ENCODE measurements around the gene NFKB2. TPM values are rescaled to one million over a fixed set of nuclear protein-coding genes. Genes with fewer than 3 reads are reported as not detected.

NFKB2 gene
- total and polyA plus RNA-seq, 2 of the 8 experiments (the other 6 are each of a cell fraction or from before 2014, with no cell fraction given) = 20.4 to 31.4 TPM

DNA sequence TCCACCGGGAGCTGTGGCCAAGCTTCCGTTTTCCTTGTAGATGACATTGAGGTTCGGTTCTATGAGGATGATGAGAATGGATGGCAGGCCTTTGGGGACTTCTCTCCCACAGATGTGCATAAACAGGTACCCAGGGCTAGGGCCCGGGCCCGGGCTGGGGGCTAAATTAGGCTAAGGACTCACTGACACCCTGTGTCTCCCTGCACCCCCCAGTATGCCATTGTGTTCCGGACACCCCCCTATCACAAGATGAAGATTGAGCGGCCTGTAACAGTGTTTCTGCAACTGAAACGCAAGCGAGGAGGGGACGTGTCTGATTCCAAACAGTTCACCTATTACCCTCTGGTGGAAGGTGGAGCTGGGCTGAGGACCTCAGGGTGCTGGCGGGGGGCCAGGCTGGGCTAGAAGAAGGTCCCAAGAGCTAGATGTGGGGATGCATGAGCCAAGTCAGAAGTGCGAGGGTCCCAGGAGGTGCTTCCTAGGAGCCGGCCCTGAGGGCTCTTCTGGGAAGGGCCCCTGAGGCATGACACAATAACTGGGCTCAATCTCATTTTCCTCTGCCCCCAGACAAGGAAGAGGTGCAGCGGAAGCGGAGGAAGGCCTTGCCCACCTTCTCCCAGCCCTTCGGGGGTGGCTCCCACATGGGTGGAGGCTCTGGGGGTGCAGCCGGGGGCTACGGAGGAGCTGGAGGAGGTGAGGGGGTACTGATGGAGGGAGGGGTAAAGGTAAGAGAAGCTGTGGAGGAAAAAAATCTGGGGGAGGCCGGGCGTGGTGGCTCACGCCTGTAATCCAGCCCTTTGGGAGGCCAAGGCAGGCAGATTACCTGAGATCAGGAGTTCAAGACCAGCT, 2.9 kb downstream of the NFKB2 start:
- H2BK20ac ChIP-seq (ENCODE audit: low read length) = no peak overlapping the region
- H2AFZ ChIP-seq (ENCODE audit: low read length) = no peak overlapping the region
- H4K20me1 ChIP-seq (replicated peaks in 1 of 2; ENCODE audit: control insufficient read depth in 1 of 2, insufficient read depth in 2 of 2, low read length in 2 of 2) = peaks cover 6 to 10% of the 10 kb centered on the region in 2 experiments
- 93% methylated on average over 19 of the region's 21 CpGs; no CpG with 5 or more reads in 1 of the 2 experiments for WGBS, 2 experiments (ENCODE audit: extremely low coverage in 1 of 2, insufficient coverage in 1 of 2, insufficient read length in 1 of 2, insufficient replicate concordance in 2 of 2, low coverage in 1 of 2, low lambda C conversion rate in 2 of 2, missing lambda C conversion rate in 1 of 2)
- CTCF ChIA-PET (ENCODE audit: partially characterized antibody) = interaction anchor here (0.6 to 16.4 kb wide), 35 partner anchors 6 to 1658 kb away, joined by 3 to 357 read pairs (median 4); partner anchors contain the start of genes C10orf95, CUEDC2, ELOVL3 and FBXL15
- no peak overlapping the region for H3K18ac ChIP-seq (ENCODE audit: extremely low read depth, low read length)
- no peak for TF ChIP-seq RFX5 (IDR thresholded peaks at IDR 0.05; ENCODE audit: borderline replicate concordance, low read depth, low read length)
- TF ChIP-seq SIRT6 (IDR thresholded peaks at IDR 0.05; ENCODE audit: low read length) = no peak
- TF ChIP-seq SP1 (IDR thresholded peaks at IDR 0.05; ENCODE audit: low read depth, low read length) = no peak
- TF ChIP-seq SAP30 (IDR thresholded peaks at IDR 0.05; ENCODE audit: insufficient read depth, insufficient replicate concordance, low read length) = no peak
- no peak for TF ChIP-seq BRCA1 (IDR thresholded peaks at IDR 0.05; ENCODE audit: low read depth, low read length)
- H2BK5ac ChIP-seq (ENCODE audit: low read depth, low read length) = no peak overlapping the region
- no peak overlapping the region for H3K56ac ChIP-seq (replicated peaks; ENCODE audit: insufficient read length, low read depth, low read length)
- H3K4me2 ChIP-seq (ENCODE audit: insufficient read depth in 1 of 2, low read depth in 2 of 2, low read length in 2 of 2) = 0 out of 4 replicates have a peak overlapping the region, but pooled peaks of 1 of the 2 experiments have one; percentile 12
- H2AK5ac ChIP-seq (ENCODE audit: low read depth, low read length) = no peak overlapping the region
- POLR2A ChIA-PET (ENCODE audit: partially characterized antibody) = interaction anchor here (0.7 to 6.1 kb wide), 9 partner anchors 9 to 266 kb away, joined by 3 to 38 read pairs (median 6); partner anchors contain the start of gene FBXL15
- no peak for DNase-seq (ENCODE audit: low read depth in 1 of 2, low spot score in 2 of 2)
- no peak overlapping the region for H4K8ac ChIP-seq (ENCODE audit: extremely low read depth, insufficient read depth, low read length)
- H3K4me1 ChIP-seq (replicated peaks in 1 of 4; ENCODE audit: control insufficient read depth in 3 of 4, insufficient read depth in 4 of 4, low read length in 3 of 4) = peaks cover 0 to 21% (median 14%) of the 10 kb centered on the region in 4 experiments; a peak in 6 of 7 replicates
- no peak overlapping the region for H3K23ac ChIP-seq (ENCODE audit: insufficient read length)
- peaks cover 13% of the 10 kb centered on the region for H3K23me2 ChIP-seq (ENCODE audit: low read depth, low read length)
- no peak overlapping the region for H4K5ac ChIP-seq (ENCODE audit: insufficient read length, low read depth, low read length)
- H4K91ac ChIP-seq (replicated peaks; ENCODE audit: insufficient read length, low read length) = no peak overlapping the region
- no peak overlapping the region for H3K14ac ChIP-seq (ENCODE audit: insufficient read length)
- H3K27me3 ChIP-seq (replicated peaks in 1 of 4; ENCODE audit: control insufficient read depth in 3 of 4, extremely low read depth in 1 of 4, insufficient read depth in 3 of 4, low read length in 3 of 4) = peaks cover 0 to 15% (median 11%) of the 10 kb centered on the region in 4 experiments; a peak in 6 of 7 replicates
- peaks cover 2 to 13% (median 8%) of the 10 kb centered on the region in 4 experiments; a peak in 6 of 8 replicates for H3K36me3 ChIP-seq (ENCODE audit: control insufficient read depth in 2 of 4, insufficient read depth in 4 of 4, low read length in 3 of 4)
- H2BK120ac ChIP-seq (replicated peaks; ENCODE audit: low read depth, low read length) = no peak overlapping the region
- no peaks in the 10 kb centered on the region for H3K79me1 ChIP-seq (ENCODE audit: low read depth, low read length)
- no peak overlapping the region for H2BK15ac ChIP-seq (ENCODE audit: low read length)
- no peak overlapping the region for H3K27ac ChIP-seq (ENCODE audit: low read depth, low read length)
- H3K79me2 ChIP-seq (ENCODE audit: control insufficient read depth in 1 of 2, insufficient read depth in 2 of 2, low read length in 2 of 2) = no peaks in the 10 kb centered on the region
- no peaks in the 10 kb centered on the region for H3K9me3 ChIP-seq (ENCODE audit: insufficient read depth in 2 of 2, low read depth in 1 of 2, low read length in 1 of 2)
- FAIRE-seq = no peak
- no peak overlapping the region for H2BK12ac ChIP-seq (ENCODE audit: low read depth, low read length)
- no peak overlapping the region for H3K4ac ChIP-seq (replicated peaks; ENCODE audit: insufficient read length, low read depth, low read length)
- no peak overlapping the region for H3K9ac ChIP-seq (replicated peaks in 1 of 4; ENCODE audit: extremely low read depth in 1 of 4, low read depth in 3 of 4, low read length in 3 of 4)
- peak overlapping the region in 1 of 4 experiments; percentile 70; a peak in 1 of 8 replicates for H3K4me3 ChIP-seq (ENCODE audit: extremely low read depth in 1 of 4, insufficient read depth in 2 of 4, low read depth in 3 of 4, low read length in 4 of 4)
